Measurements from ENCODE around the gene TXNDC2. TPM values are rescaled to one million over a fixed set of nuclear protein-coding genes. Genes with fewer than 3 reads are reported as not detected.

TXNDC2 gene
- total and polyA plus RNA-seq, 9 of the 15 experiments (the other 6 are each of a cell fraction or from before 2014, with no cell fraction given) = 1.2 to 4.9 (median 2.3) TPM

- no peak for TF ChIP-seq AFF4 (CRISPR knock-in tag; IDR thresholded peaks at IDR 0.05)
These were observed 34.3 kb upstream of the TXNDC2 start (continued) for GRCh38 chr18:9851511-9851910.

GRCh38 chr18:9852266-9853081, 33.3 kb upstream of the TXNDC2 start:
- H3K9me3 ChIP-seq (replicated peaks; ENCODE audit: control insufficient read depth, insufficient read depth, low read depth, low read length) = peaks cover 3% of the 10 kb centered on the region; the same call in 1 of the 2 replicates
- peaks cover 12% of the 10 kb centered on the region for H3K36me3 ChIP-seq (ENCODE audit: control insufficient read depth, insufficient read depth, low read length)
- H3K4me3 ChIP-seq = no peak overlapping the region
- no peak for ATAC-seq
- in situ Hi-C loops (cut with MboI) = no loop called here
- no peaks in the 10 kb centered on the region for H4K20me1 ChIP-seq (replicated peaks; ENCODE audit: control insufficient read depth, insufficient read depth, low read length)
- CTCF ChIA-PET (ENCODE audit: low intra/inter-chr PET ratio) = no interaction called here
- H3K9me1 ChIP-seq (ENCODE audit: control insufficient read depth, insufficient read depth, low read length) = no peaks in the 10 kb centered on the region
- BruUV-seq (replicated peaks) = no TSS peak
- H3K4me1 ChIP-seq (replicated peaks in 1 of 2; ENCODE audit: control insufficient read depth in 2 of 2, insufficient read depth in 2 of 2, low read length in 2 of 2) = peaks cover 11 to 51% of the 10 kb centered on the region in 2 experiments
- peaks cover 7% of the 10 kb centered on the region; the same call in 1 of the 3 replicates for H3K79me2 ChIP-seq (ENCODE audit: control insufficient read depth, insufficient read depth, low read length)
- intact Hi-C loops (cut with micrococcal nuclease) = loop anchor here (5.0 kb wide), 1 partner anchor 100 kb away; no protein-coding TSS in a partner anchor
- no peak overlapping the region for H2AFZ ChIP-seq (ENCODE audit: low read depth, low read length)
- no peak overlapping the region; the same call in 1 of the 3 replicates for H3K27ac ChIP-seq (ENCODE audit: extremely low read depth, low read depth, low read length)
- FAIRE-seq = no peak
- no peak for DNase-seq (ENCODE audit: extremely low read depth in 1 of 4, low spot score in 3 of 4)
- POLR2A ChIA-PET = interaction anchor here (0.6 to 1.8 kb wide), 3 partner anchors 10 to 73 kb away, joined by 3 to 6 read pairs (median 3); no protein-coding TSS in a partner anchor
- H3K27me3 ChIP-seq (ENCODE audit: control insufficient read depth in 2 of 2, insufficient read depth in 2 of 2, low read length in 2 of 2) = no peaks in the 10 kb centered on the region
- H3K9ac ChIP-seq (ENCODE audit: insufficient read depth in 1 of 2, low read depth in 2 of 2, low read length in 2 of 2) = no peak overlapping the region
- 37% methylated on average over 5 of the region's 5 CpGs for WGBS (ENCODE audit: insufficient coverage, low coverage, missing lambda C conversion rate)
- H3K4me2 ChIP-seq (ENCODE audit: insufficient read depth, low read length) = no peak overlapping the region
- TF ChIP-seq NCOR1 (IDR thresholded peaks at IDR 0.05) (no peak), ZFP36 (IDR thresholded peaks at IDR 0.05; ENCODE audit: low read depth, low read length, partially characterized antibody) (peak; percentile 82), CBFA2T3 (IDR thresholded peaks at IDR 0.05) (0 out of 2 replicates have a peak, but pooled peaks have one; percentile 16), IRF9 (tag; IDR thresholded peaks at IDR 0.05) (no peak), ZNF592 (IDR thresholded peaks at IDR 0.05) (0 out of 2 replicates have a peak, but pooled peaks have one; percentile 24)

Data from K562 (cell line).